Aorta (tissue), 5 donors: Measurements from ENCODE around the gene NOX3. TPM values are rescaled to one million over a fixed set of nuclear protein-coding genes. Genes with fewer than 3 reads are reported as not detected.

Experiments used
- ATAC-seq: fragments of 200-7000 bp; cut with Tn5 transposase; one replicate; pipeline ENCODE4 v1.9.1; 2022; ENCODE audit warnings: moderate library complexity; ENCODE audit not compliant: low FRiP score
- DNase-seq, 2 donors: peaks; one replicate each; pipeline ENCODE4 v3.0.0-alpha.2; 2020
- H3K27ac ChIP-seq, 2 donors: one replicate each; pipeline ENCODE4 v1.5.1; 2013; ENCODE audit warnings: low read length in 2 of 2, mild to moderate bottlenecking in 2 of 2, moderate library complexity in 2 of 2, control low read depth in 1 of 2, inconsistent platforms in 1 of 2, low read depth in 1 of 2
- H3K27me3 ChIP-seq, 2 donors: one replicate each; pipeline ENCODE4 v1.6.1; 2013; ENCODE audit warnings: control low read depth in 1 of 2, low read length in 1 of 2, mild to moderate bottlenecking in 1 of 2, moderate library complexity in 1 of 2; ENCODE audit not compliant: insufficient read depth in 2 of 2, control insufficient read depth in 1 of 2
- H3K36me3 ChIP-seq, 2 donors: one replicate each; pipeline ENCODE4 v1.6.1; 2013; ENCODE audit warnings: control low read depth in 1 of 2, low read length in 1 of 2, mild to moderate bottlenecking in 1 of 2; ENCODE audit not compliant: insufficient read depth in 2 of 2, control insufficient read depth in 1 of 2
- H3K4me1 ChIP-seq, 2 donors: one replicate each; pipeline ENCODE4 v1.6.1; 2013; ENCODE audit warnings: low read length in 2 of 2, control low read depth in 1 of 2, mild to moderate bottlenecking in 1 of 2, moderate library complexity in 1 of 2; ENCODE audit not compliant: insufficient read depth in 2 of 2, control insufficient read depth in 1 of 2
- H3K4me3 ChIP-seq, 2 donors: one replicate each; pipeline ENCODE4 v1.5.1; 2013; ENCODE audit warnings: low read length in 2 of 2, control low read depth in 1 of 2, mild to moderate bottlenecking in 1 of 2
- H3K9me3 ChIP-seq: one replicate; pipeline ENCODE4 v1.6.1; 2013; ENCODE audit warnings: mild to moderate bottlenecking, low read length; ENCODE audit not compliant: control insufficient read depth
- whole genome bisulfite sequencing, 2 donors: extraction: QIAGEN DNeasy Blood & Tissue Kit; methylation state at CpG; one replicate each; pipeline ENCODE4 v1.1.7; 2013; 5-methylcytosine and 5-hydroxymethylcytosine counted together
- intact Hi-C, 2 donors: fragments of 100-400 bp; cut with DNase I; formaldehyde crosslinking; loops; one replicate each; pipeline versions ENCODE4 v1.14.2 to v1.15.0; 2022
- polyA plus RNA-seq, 2 donors: library from polyadenylated mRNA; stranded (reverse); fragments of 200-250 nt; gene quantifications; one replicate each; pipeline ENCODE4 v1.2.3, GENCODE V29; 2013
- total RNA-seq, 2 donors: library from RNA; stranded (reverse); fragmentation: NEBNext Ultra II Directional; extraction: Animal tissue kit (Norgen Biotek cat#: 25700); gene quantifications; one replicate each; pipeline ENCODE4 v1.2.1, GENCODE V29; 2021
- donor health status: healthy with polysubstance abuse.
- donor health status: Bipolar disorder and iron deficiency.
- donor health status: DM: no; HTN: no; CAD: no.
- donor health status: DM: no; HTN: no; CAD: no.
- donor health status: DM: yes; HTN: yes; CAD: no.

The NOX3 gene
- total and polyA plus RNA-seq, 4 donors = not detected

DNA sequence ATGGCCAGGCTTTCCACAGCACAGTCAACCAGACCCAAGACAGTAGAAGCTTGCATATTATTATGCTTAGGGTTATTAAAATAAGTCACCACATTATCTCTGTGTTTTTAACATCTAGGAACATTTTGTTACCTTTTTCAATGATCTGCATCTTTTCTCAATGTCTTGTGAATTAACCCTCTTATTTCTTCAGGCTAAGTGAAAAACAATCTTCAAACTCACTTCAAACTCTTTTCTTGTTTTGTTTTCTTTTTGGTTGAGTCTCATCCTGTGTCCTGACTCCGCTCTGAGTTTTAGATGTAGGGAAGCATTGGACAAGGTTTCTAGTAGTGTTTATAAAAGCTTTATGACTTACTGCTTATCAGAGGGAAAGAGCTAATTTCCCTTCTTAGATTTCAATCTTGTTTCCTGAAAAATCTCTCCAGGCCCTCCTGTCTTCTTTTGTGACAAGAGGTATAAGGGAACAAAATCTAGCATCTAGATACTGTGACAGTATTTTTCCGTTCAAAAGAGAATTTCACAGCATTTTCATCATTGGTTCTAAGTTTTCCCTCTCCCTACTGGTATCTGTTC lies 26.2 kb downstream of the NOX3 start:
- Histone ChIP-seq H3K4me3 (no peak overlapping the region), H3K4me1 (no peaks in the 10 kb centered on the region), H3K9me3 (peaks cover 2% of the 10 kb centered on the region), H3K36me3 (no peaks in the 10 kb centered on the region), H3K27ac (no peak overlapping the region), H3K27me3 (no peaks in the 10 kb centered on the region)
- 87 to 91% methylated on average over 2 of the region's 2 CpGs for WGBS, 2 donors
- intact Hi-C loops = no loop called here
- DNase-seq = no peak
- no peak for ATAC-seq

DNA sequence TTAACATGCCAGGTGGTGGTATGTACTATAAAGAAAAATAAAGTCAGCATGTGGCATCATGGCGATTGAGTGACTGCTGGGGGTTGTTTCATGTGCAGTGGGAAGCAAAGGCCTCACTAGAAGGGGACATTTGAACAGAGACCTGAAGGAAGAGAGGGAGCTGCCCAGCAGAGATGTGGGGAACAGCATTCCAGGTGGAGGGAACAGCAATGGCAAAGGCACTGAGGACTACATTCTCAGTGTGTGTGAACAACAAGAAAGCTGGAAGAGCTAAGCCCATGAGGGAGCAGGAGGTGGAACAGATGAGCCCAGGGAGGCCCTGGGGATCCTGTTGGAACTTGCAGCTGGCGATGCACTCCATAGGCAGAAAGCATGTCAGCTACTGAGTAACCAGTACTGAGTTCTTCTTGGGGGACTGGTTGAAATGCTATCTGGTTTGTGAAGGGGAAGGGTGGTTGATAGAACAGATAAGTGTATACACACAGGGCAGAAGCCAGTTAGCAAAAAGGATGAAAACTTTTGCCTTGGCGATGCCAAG lies 29.2 kb downstream of the NOX3 start:
- H3K4me3 ChIP-seq = no peak overlapping the region
- H3K27ac ChIP-seq = no peak overlapping the region
- WGBS, 2 donors = 95 to 99% methylated on average over 3 of the region's 3 CpGs
- peaks cover 2% of the 10 kb centered on the region for H3K9me3 ChIP-seq
- intact Hi-C loops = no loop called here
- no peak for DNase-seq
- no peak for ATAC-seq
- no peaks in the 10 kb centered on the region for H3K4me1 ChIP-seq
- no peaks in the 10 kb centered on the region for H3K36me3 ChIP-seq
- H3K27me3 ChIP-seq = no peaks in the 10 kb centered on the region

DNA sequence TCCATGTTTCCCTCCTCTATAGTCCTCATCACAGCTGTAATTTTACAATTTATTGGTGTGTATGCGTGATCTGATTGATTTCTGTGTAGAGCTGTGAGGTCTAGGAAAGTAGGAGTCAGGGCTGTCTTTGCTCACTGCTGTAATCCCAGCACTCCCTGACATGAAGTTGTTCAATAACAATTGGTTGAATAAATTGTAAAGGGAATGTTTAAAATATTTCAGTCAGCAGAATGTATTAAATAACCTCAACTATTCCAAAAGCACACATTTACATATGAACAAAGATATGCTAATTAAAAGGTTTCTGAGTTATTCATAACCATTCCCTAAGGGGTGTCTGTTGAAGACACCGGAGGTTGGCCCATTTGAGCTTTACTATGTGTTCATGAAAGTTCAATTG lies 31.5 kb downstream of the NOX3 start:
- no peak overlapping the region for H3K27ac ChIP-seq
- ATAC-seq (no peak), DNase-seq (no peak)
- no peaks in the 10 kb centered on the region for H3K4me1 ChIP-seq
- no peaks in the 10 kb centered on the region for H3K36me3 ChIP-seq
- intact Hi-C loops = no loop called here
- H3K27me3 ChIP-seq = no peaks in the 10 kb centered on the region
- WGBS, 2 donors = 94 to 95% methylated on average over 2 of the region's 2 CpGs
- H3K9me3 ChIP-seq = peaks cover 2% of the 10 kb centered on the region
- H3K4me3 ChIP-seq = no peak overlapping the region

DNA sequence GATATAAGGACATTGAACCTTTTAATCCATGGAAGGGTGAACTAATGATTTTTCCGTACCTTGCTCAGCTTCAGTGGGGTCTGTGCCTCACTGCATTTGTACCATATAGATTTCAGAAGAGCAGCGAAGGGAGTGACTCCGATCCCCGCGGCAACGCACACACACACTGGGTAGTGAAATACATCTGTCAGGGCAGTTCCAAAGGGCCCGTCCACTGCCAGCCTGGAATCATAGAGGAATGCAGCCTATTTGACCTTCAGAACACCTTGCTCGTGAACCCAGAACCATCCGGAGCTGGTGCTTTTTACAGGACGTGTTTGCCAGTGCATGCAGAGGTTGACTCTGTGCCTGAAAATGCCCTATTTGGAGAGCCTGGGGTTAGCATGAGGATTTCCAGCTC lies 33.0 kb downstream of the NOX3 start:
- no peak for DNase-seq
- peaks cover 0 to 2% of the 10 kb centered on the region in 2 donors for H3K4me1 ChIP-seq
- H3K4me3 ChIP-seq = no peak overlapping the region
- 90 to 91% methylated on average over 10 of the region's 10 CpGs for WGBS, 2 donors
- H3K9me3 ChIP-seq = no peaks in the 10 kb centered on the region
- no peak overlapping the region for H3K27ac ChIP-seq
- no peaks in the 10 kb centered on the region for H3K36me3 ChIP-seq
- intact Hi-C loops = no loop called here
- ATAC-seq = no peak
- H3K27me3 ChIP-seq = no peaks in the 10 kb centered on the region

DNA sequence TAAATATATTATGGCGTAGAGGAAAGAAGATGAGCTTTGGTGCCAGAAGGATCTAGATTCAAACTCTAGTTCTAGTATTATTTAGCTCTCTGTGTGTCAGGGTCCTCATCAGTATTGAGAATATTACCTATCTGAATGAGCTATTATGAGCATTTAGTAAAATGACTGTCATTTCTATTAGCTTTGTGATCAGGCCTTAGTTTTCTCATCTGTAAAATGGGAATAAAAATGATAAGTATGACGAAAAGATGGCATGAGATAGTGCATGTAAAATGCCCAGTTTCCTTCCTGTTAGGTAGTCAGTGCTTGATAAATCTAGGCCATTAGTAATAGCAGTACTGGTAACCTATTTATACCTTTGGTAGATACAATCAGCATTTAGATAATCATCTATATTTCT lies 35.1 kb downstream of the NOX3 start:
- Histone ChIP-seq H3K27ac (no peak overlapping the region), H3K27me3 (no peaks in the 10 kb centered on the region), H3K36me3 (no peaks in the 10 kb centered on the region), H3K9me3 (no peaks in the 10 kb centered on the region), H3K4me3 (no peak overlapping the region), H3K4me1 (peaks cover 0 to 2% of the 10 kb centered on the region in 2 donors)
- WGBS, 2 donors = 94 to 97% methylated on average over 2 of the region's 2 CpGs
- ATAC-seq = no peak
- intact Hi-C loops = no loop called here
- no peak for DNase-seq

DNA sequence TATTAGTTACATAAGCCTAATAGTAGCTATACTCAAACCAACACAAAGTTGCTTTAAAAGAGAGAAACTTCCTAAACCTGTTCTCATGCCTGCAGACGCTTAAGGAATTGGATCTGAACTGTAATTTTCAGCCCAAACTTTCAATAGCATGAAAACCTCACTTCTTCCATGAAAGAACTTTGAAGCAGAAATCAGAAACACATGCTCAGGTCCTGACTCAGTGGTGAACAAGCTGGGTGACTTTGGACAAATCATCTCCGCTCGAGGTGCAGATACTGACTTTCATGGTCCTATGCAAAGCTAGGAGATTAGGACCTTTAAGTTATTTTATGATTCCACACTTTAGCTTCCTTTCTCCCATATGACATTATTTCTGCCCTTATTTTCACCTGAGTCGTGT lies 36.5 kb downstream of the NOX3 start:
- intact Hi-C loops = loop anchor here in 1 of 2 donors (10.0 kb wide), 1 partner anchor 76 kb away; no protein-coding TSS in a partner anchor

DNA sequence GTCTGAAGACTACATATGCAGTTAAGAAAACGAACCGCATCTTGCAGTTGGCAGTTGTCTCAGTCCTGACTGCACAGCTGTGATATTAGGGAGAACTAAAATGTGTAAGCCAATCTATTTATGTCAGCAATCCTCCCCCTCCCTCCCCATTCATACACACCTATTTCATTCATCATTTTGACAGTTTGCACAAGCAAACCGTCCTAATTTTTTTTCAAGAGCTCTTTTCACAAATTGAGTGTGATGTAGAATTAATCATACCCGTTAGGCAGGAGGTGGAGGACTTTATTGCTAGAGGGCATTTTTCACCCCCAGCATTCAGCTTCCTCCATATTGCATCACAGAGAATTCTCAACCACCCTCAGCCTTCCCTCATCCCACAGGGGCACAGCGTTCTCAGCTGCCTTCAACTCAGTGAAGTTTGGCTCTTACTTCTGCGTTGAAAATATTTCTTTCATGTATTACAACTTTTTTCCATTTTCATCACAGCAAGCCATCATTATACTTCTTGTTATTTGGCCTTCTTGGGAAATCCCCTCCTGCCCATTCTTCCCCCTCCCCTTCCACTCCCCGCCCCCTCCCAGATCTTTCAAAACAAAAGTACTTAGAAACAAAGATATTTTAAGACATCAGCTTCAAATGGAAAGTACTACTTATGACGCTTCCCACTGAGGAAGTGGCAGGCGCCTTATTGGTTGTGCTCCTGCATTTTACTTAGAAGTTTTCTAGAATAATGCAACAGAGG lies 37.5 kb downstream of the NOX3 start:
- WGBS, 2 donors = 6% methylated on average over 9 of the region's 9 CpGs
- Histone ChIP-seq H3K27me3 (no peaks in the 10 kb centered on the region), H3K4me3 (peak overlapping the region in 1 of 2 donors; percentile 24), H3K4me1 (peaks cover 0 to 2% of the 10 kb centered on the region in 2 donors), H3K9me3 (no peaks in the 10 kb centered on the region), H3K27ac (peak overlapping the region in 1 of 2 donors; percentile 86), H3K36me3 (no peaks in the 10 kb centered on the region)
- ATAC-seq = peak; percentile 86
- DNase-seq = peak; percentile 57 to 81
- intact Hi-C loops = loop anchor here in 1 of 2 donors (10.0 kb wide), 1 partner anchor 77 kb away; no protein-coding TSS in a partner anchor

More for the DNA sequence above, 36.5 kb downstream of the NOX3 start:
- H3K27me3 ChIP-seq = no peaks in the 10 kb centered on the region
- WGBS, 2 donors = 63 to 72% methylated on average over 4 of the region's 4 CpGs
- ATAC-seq (no peak), DNase-seq (no peak)
- no peaks in the 10 kb centered on the region for H3K36me3 ChIP-seq
- peaks cover 0 to 2% of the 10 kb centered on the region in 2 donors for H3K4me1 ChIP-seq
- H3K27ac ChIP-seq = no peak overlapping the region
- no peak overlapping the region for H3K4me3 ChIP-seq
- no peaks in the 10 kb centered on the region for H3K9me3 ChIP-seq

DNA sequence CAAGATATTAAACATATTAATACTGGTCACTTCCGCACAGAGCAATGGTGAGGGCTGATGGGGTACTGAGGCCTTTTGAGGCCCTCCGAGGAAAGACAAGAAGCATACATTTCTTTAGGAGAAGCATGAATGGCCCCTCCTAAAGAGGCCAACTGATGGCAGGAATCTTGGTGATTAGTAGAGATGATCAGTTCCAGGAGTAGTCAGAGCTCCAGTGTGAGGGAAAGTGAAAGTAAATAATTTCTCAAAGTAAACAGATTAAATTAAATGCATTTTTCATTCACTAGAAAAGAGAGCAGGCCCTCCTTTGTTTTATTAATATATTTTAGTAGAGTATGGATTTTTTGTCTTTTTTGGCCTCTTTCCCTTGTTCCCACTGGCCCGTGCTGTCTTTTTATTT lies 38.2 kb downstream of the NOX3 start:
- H3K36me3 ChIP-seq = no peaks in the 10 kb centered on the region
- H3K4me1 ChIP-seq = peaks cover 0 to 2% of the 10 kb centered on the region in 2 donors
- no peaks in the 10 kb centered on the region for H3K9me3 ChIP-seq
- no peak overlapping the region for H3K27ac ChIP-seq
- WGBS, 2 donors = 77 to 78% methylated on average over 3 of the region's 3 CpGs
- intact Hi-C loops = loop anchor here in 1 of 2 donors (10.0 kb wide), 1 partner anchor 77 kb away; no protein-coding TSS in a partner anchor
- DNase-seq (no peak), ATAC-seq (peak; percentile 8)
- H3K27me3 ChIP-seq = no peaks in the 10 kb centered on the region
- no peak overlapping the region for H3K4me3 ChIP-seq
